Psoas muscle (tissue), 8 donors: ENCODE measurements around the gene ABCA9. TPM values are rescaled to one million over a fixed set of nuclear protein-coding genes. Genes with fewer than 3 reads are reported as not detected.
"Not testable (repeated sequence)": the region's sequence is repeated elsewhere in the genome, so short reads cannot be mapped to it uniquely, and the experiment has no call there.

Experiments used
- ATAC-seq, 4 donors: fragments of 200-7000 bp; cut with Tn5 transposase; one replicate each; pipeline ENCODE4 v1.9.1; 2020; ENCODE audit warnings: moderate library complexity in 3 of 4, mild to moderate bottlenecking in 2 of 4
- DNase-seq, 2 donors: peaks; one replicate each; pipeline ENCODE4 v3.0.0-alpha.2; 2020
- H3K27ac ChIP-seq: fragments of 200-600 bp; one replicate; pipeline ENCODE4 v1.8.0; 2022
- H3K27me3 ChIP-seq, 3 donors: fragments of 200-600 bp in 1 of 3; one replicate each; pipeline versions ENCODE4 v1.6.1 to v1.8.0; 2013 to 2022; ENCODE audit warnings: low read length in 2 of 3, mild to moderate bottlenecking in 2 of 3, moderate library complexity in 1 of 3; ENCODE audit not compliant: insufficient read depth in 3 of 3
- H3K36me3 ChIP-seq, 2 donors: fragments of 200-600 bp in 1 of 2; one replicate each; pipeline versions ENCODE4 v1.6.1 to v1.8.0; 2013 to 2022; ENCODE audit warnings: low read depth in 1 of 2, mild to moderate bottlenecking in 1 of 2, moderate library complexity in 1 of 2; ENCODE audit not compliant: insufficient read depth in 1 of 2
- H3K4me1 ChIP-seq: fragments of 200-600 bp; one replicate; pipeline ENCODE4 v1.8.0; 2022
- H3K4me3 ChIP-seq: fragments of 200-600 bp; one replicate; pipeline ENCODE4 v1.8.0; 2022; ENCODE audit warnings: mild to moderate bottlenecking
- H3K9me3 ChIP-seq: fragments of 200-600 bp; one replicate; pipeline ENCODE4 v1.8.0; 2022
- WGBS, 3 donors: extraction: QIAGEN DNeasy Blood & Tissue Kit; methylation state at CpG; one replicate each; pipeline versions ENCODE4 v1.1.6 to v1.1.7; 2013; 5-methylcytosine and 5-hydroxymethylcytosine counted together
- intact Hi-C, 2 donors: fragments of 100-400 bp; cut with DNase I; formaldehyde crosslinking; loops; one replicate each; pipeline versions ENCODE4 v1.11.0 to v1.14.2; 2022
- polyA plus RNA-seq, 3 donors: library from polyadenylated mRNA; stranded (reverse); fragments of 200-250 nt; gene quantifications; one replicate each; pipeline ENCODE4 v1.2.3, GENCODE V29; 2013
- total RNA-seq, 4 donors: library from RNA; stranded (reverse); fragmentation: NEBNext Ultra II Directional in 2 of 4; extraction: Animal tissue kit (Norgen Biotek cat#: 25700) in 2 of 4; gene quantifications; one replicate each; pipeline versions ENCODE4 v1.2.1 to v1.2.4, GENCODE V29; 2021 to 2023
- TF ChIP-seq, protein P1 (sequence below): fragments of 200-600 bp; IDR thresholded peaks from one replicate; pipeline ENCODE4 v1.8.0; 2022; ENCODE audit warnings: antibody characterized with exemption
- donor health status: healthy with polysubstance abuse.
- donor health status: DM: no; HTN: no; CAD: no; lungs with moderate emphysema.
- donor health status: Bipolar disorder and iron deficiency.
- donor health status: healthy.
- donor health status: DM: yes; HTN: yes; CAD: no.
- donor health status: DM: no; HTN: no; CAD: no.
- donor health status: DM: no; HTN: no; CAD: no.
- donor health status: DM: yes; HTN: yes; CAD: no.

The ABCA9 gene
- total and polyA plus RNA-seq, 7 donors, result 1.6 to 13.8 (median 4.2) TPM

DNA sequence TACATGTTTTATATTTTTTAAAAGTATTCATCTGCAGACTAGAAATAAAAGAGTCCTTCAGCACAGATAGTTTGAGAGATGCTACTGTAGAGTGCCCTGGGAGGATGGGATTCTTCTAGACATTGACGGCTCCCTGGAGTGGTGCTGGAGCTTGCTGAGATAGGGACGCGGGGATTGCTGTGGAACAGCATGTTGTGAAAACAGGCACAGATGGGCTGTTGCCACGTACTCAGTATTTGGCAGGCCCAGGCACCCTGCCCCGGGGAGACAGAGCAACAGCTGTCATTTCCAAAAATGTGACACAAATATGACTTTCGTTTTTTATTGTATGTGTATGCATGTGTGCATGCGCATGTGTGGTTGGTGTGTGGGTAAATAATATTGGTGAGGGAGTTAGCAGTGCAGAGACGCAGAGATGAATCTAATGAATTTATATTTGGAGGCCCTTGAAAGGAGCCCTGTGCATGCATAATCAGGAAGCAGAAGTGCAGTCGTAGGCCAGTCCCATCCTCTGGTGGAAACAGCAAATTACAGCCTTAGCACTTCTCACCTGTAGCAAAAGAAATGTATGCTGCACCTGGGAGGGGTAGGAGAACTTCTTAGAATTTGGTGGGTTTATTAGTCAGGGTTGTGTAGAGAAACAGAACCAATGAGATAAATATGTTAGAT is 99.4 kb downstream of the ABCA9 start:
- Histone ChIP-seq H3K4me1 (no peaks in the 10 kb centered on the region), H3K36me3 (no peaks in the 10 kb centered on the region), H3K4me3 (no peak overlapping the region), H3K27ac (no peak overlapping the region), H3K9me3 (no peaks in the 10 kb centered on the region), H3K27me3 (no peaks in the 10 kb centered on the region)
- WGBS, 3 donors, result 21 to 29% (median 23%) methylated on average over 9 of the region's 9 CpGs
- DNase-seq (peak; percentile 27 to 68), ATAC-seq (peak in 2 of 4 donors; percentile 27 to 61)
- TF ChIP-seq, protein P1, sequence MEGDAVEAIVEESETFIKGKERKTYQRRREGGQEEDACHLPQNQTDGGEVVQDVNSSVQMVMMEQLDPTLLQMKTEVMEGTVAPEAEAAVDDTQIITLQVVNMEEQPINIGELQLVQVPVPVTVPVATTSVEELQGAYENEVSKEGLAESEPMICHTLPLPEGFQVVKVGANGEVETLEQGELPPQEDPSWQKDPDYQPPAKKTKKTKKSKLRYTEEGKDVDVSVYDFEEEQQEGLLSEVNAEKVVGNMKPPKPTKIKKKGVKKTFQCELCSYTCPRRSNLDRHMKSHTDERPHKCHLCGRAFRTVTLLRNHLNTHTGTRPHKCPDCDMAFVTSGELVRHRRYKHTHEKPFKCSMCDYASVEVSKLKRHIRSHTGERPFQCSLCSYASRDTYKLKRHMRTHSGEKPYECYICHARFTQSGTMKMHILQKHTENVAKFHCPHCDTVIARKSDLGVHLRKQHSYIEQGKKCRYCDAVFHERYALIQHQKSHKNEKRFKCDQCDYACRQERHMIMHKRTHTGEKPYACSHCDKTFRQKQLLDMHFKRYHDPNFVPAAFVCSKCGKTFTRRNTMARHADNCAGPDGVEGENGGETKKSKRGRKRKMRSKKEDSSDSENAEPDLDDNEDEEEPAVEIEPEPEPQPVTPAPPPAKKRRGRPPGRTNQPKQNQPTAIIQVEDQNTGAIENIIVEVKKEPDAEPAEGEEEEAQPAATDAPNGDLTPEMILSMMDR, result no peak
- intact Hi-C loops, result no loop called here

DNA sequence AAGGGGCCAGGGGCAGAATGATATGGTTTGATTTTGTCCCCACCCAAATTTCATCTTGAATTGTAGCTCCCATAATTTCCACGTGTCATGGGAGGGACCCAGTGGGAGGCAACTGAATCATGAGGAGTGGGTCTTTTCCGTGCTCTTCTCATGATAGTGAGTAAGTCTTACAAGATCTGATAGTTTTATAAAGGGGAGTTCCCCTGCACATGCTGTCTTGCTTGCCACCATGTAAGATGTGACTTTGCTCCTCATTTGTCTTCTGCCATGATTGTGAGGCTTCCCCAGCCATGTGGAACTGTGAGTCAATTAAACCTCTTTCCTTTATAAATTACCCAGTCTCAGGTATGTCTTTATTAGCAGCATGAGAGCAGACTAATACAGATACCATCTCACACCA is 101.6 kb downstream of the ABCA9 start:
- not testable (repeated sequence) for DNase-seq, H3K4me1 ChIP-seq, H3K27ac ChIP-seq, H3K27me3 ChIP-seq, H3K4me3 ChIP-seq, H3K9me3 ChIP-seq, H3K36me3 ChIP-seq, ATAC-seq
- intact Hi-C loops, result loop anchor here in 1 of 2 donors (5.0 kb wide), 1 partner anchor 37 kb away; no protein-coding TSS in a partner anchor
- 74 to 100% (median 95%) methylated on average over 2 of the region's 2 CpGs for WGBS, 3 donors

DNA sequence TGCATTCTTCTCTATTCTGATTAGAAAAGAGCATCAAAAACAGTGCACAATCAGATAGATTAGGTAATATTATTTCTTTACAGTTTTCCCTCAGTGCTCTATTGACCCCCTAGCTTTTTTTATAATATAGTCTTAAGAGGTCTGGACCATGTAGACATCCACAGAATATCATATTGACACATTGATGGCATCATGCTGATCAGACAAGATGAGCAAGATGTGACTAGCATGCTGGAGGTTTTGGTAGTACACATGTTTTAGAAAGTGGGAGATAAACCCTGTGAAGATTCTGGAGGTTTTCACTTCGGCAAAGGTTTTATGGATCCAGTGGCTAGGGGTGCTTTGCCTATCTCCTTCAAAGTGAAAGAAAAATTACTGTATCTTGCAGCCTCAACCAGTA is 102.8 kb downstream of the ABCA9 start:
- DNase-seq (no peak), ATAC-seq (no peak)
- Histone ChIP-seq H3K27ac (no peak overlapping the region), H3K27me3 (no peaks in the 10 kb centered on the region), H3K36me3 (no peaks in the 10 kb centered on the region), H3K4me3 (no peak overlapping the region), H3K9me3 (no peaks in the 10 kb centered on the region), H3K4me1 (no peaks in the 10 kb centered on the region)
- 92 to 100% (median 95%) methylated on average over 1 of the region's 1 CpG for WGBS, 3 donors
- TF ChIP-seq, protein P1, result no peak
- intact Hi-C loops, result loop anchor here in 1 of 2 donors (5.0 kb wide), 1 partner anchor 36 kb away; no protein-coding TSS in a partner anchor

DNA sequence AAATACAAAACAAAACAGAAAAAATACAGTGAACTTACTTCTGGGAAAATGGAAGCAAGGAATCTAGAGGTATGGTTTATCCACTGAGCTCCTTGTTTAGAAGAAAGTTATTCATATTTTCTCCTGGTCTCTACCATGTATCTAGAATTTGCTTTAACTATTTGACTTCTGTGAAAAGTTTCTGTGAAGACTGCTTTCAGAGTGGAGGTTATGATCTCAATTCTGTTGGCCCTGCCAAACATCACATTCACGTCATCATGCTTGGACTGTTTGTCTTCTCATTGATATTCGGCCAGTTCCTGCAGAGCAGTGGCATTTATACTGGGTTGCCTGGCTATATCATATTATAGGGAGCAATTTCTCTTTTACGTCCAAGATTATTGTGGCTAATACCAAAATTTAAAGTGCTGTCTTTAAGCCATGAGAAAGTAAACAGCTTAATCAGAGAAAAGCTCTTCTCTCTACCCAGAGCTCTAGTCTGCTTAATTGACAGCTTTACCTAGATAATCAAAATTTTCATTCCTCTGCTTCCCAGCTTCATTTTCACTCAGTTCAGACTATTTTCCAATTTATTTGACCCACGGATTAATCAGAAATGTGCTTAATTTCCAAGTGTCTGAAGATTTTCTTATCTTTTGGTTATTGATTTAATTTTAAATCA is 105.4 kb downstream of the ABCA9 start, which contains the start of gene ABCA8:
TSS of gene ABCA8 (minus strand) at position 212 of the 661 bp plus-strand sequence. CDS start 13,358 bp downstream, outside the sequence.
- Histone ChIP-seq H3K9me3 (no peaks in the 10 kb centered on the region), H3K36me3 (no peaks in the 10 kb centered on the region), H3K4me3 (peak within 1 kb of the TSS; percentile 53), H3K27me3 (no peaks in the 10 kb centered on the region), H3K4me1 (no peaks in the 10 kb centered on the region), H3K27ac (peak within 1 kb of the TSS; percentile 19)
- ATAC-seq (peak in 1 of 4 donors; percentile 64), DNase-seq (no peak)
- TF ChIP-seq, protein P1, result no peak
- intact Hi-C loops, result loop anchor here in 1 of 2 donors (5.0 kb wide), 1 partner anchor 33 kb away; no protein-coding TSS in a partner anchor
- 14 to 22% (median 20%) methylated on average over 4 of the region's 4 CpGs for WGBS, 3 donors
